Liver (tissue), 9 donors: Measurements from ENCODE around the gene SUZ12. TPM values are rescaled to one million over a fixed set of nuclear protein-coding genes. Genes with fewer than 3 reads are reported as not detected.

Source experiments
- DNase-seq: peaks from one replicate; pipeline ENCODE4 v3.0.0-alpha.2; 2017; ENCODE audit warnings: low spot score
- H3K27ac ChIP-seq, 2 donors: one replicate each; pipeline ENCODE4 v1.7.0; 2013; ENCODE audit warnings: inconsistent platforms in 2 of 2, low read length in 2 of 2, control low read depth in 1 of 2, low read depth in 1 of 2, mild to moderate bottlenecking in 1 of 2
- H3K27me3 ChIP-seq, 4 donors: one replicate each; pipeline versions ENCODE4 v1.6.1 to v1.7.0; 2013; ENCODE audit warnings: low read length in 3 of 4, inconsistent platforms in 1 of 4, mild to moderate bottlenecking in 1 of 4, moderate library complexity in 1 of 4; ENCODE audit not compliant: control insufficient read depth in 4 of 4, insufficient read depth in 4 of 4
- H3K36me3 ChIP-seq, 4 donors: one replicate each; pipeline versions ENCODE4 v1.6.1 to v1.7.0; 2013; ENCODE audit warnings: low read length in 3 of 4, mild to moderate bottlenecking in 3 of 4, low read depth in 1 of 4, moderate library complexity in 1 of 4; ENCODE audit not compliant: control insufficient read depth in 4 of 4, insufficient read depth in 3 of 4
- H3K4me1 ChIP-seq, 4 donors: one replicate each; pipeline versions ENCODE4 v1.6.1 to v1.7.0; 2013; ENCODE audit warnings: low read length in 3 of 4, mild to moderate bottlenecking in 3 of 4, moderate library complexity in 1 of 4; ENCODE audit not compliant: control insufficient read depth in 4 of 4, insufficient read depth in 4 of 4
- H3K4me3 ChIP-seq, 3 donors: one replicate each; pipeline versions ENCODE4 v1.6.1 to v1.7.0; 2013; ENCODE audit warnings: low read length in 3 of 3, control low read depth in 1 of 3, low read depth in 1 of 3, mild to moderate bottlenecking in 1 of 3
- H3K9ac ChIP-seq, 2 donors: one replicate each; pipeline ENCODE4 v1.7.0; 2013; ENCODE audit warnings: low read length in 2 of 2, mild to moderate bottlenecking in 2 of 2, moderate library complexity in 2 of 2, control low read depth in 1 of 2, low read depth in 1 of 2
- H3K9me3 ChIP-seq, 4 donors: one replicate each; pipeline versions ENCODE4 v1.6.1 to v1.7.0; 2013; ENCODE audit warnings: low read length in 3 of 4; ENCODE audit not compliant: control insufficient read depth in 4 of 4
- EGR1 ChIP-seq, 2 donors: IDR thresholded peaks; 2 replicates each; pipeline ENCODE4 v1.6.1; 2016 to 2018; ENCODE audit warnings: antibody characterized with exemption in 2 of 2, low read depth in 2 of 2
- FOXA2 ChIP-seq: IDR thresholded peaks from 2 replicates; pipeline ENCODE4 v1.6.1; 2016; ENCODE audit warnings: antibody characterized with exemption
- GABPA ChIP-seq, 2 donors: IDR thresholded peaks in 1 of 2; conservative IDR thresholded peaks in 1 of 2; 2 replicates each; pipeline ENCODE4 v1.6.1; 2016; ENCODE audit warnings: antibody characterized with exemption in 2 of 2, mild to moderate bottlenecking in 1 of 2, moderate library complexity in 1 of 2
- HNF4A ChIP-seq, 2 donors: conservative IDR thresholded peaks; 2 replicates each; pipeline ENCODE4 v1.6.1; 2016; ENCODE audit warnings: antibody characterized with exemption in 2 of 2, mild to moderate bottlenecking in 2 of 2
- HNF4G ChIP-seq: IDR thresholded peaks from 2 replicates; pipeline ENCODE4 v1.6.1; 2016; ENCODE audit warnings: antibody characterized with exemption
- RXRA ChIP-seq, 2 donors: IDR thresholded peaks; 2 replicates each; pipeline ENCODE4 v1.6.1; 2017 to 2018; ENCODE audit warnings: antibody characterized with exemption in 2 of 2, mild to moderate bottlenecking in 1 of 2
- SP1 ChIP-seq: IDR thresholded peaks from 2 replicates; pipeline ENCODE4 v1.6.1; 2018; ENCODE audit warnings: antibody characterized with exemption, mild to moderate bottlenecking
- WGBS: extraction: QIAGEN DNeasy Blood & Tissue Kit; methylation state at CpG from one replicate; pipeline ENCODE4 v1.1.7; 2013; 5-methylcytosine and 5-hydroxymethylcytosine counted together
- polyA plus RNA-seq, 2 donors: library from polyadenylated mRNA; stranded (reverse) in 1 of 2; unstranded in 1 of 2; fragments of 200-250 nt in 1 of 2; fragments of >200 nt in 1 of 2; fragmentation: Nextera tagmentation in 1 of 2; extraction: Ambion mirVana in 1 of 2; gene quantifications; one replicate each; pipeline versions ENCODE4 v1.2.1 to v1.2.3, GENCODE V29; 2013 to 2015
- total RNA-seq, 2 donors: library from RNA; depleted of rRNA; stranded (reverse); fragments of >200 nt; gene quantifications; one replicate each; pipeline ENCODE4 v1.2.3, GENCODE V29; 2014
- TF ChIP-seq, protein P1 (sequence below): fragments of 150-350 bp; IDR thresholded peaks from 2 replicates; pipeline ENCODE4 v1.5.1; 2017; ENCODE audit warnings: improper control_type of control experiment, low read depth, low read length; ENCODE audit not compliant: missing input control
- TF ChIP-seq, protein P2 (sequence below): IDR thresholded peaks from 2 replicates; pipeline ENCODE4 v1.6.1; 2016; ENCODE audit warnings: antibody characterized with exemption, mild to moderate bottlenecking
- TF ChIP-seq, protein P3 (sequence below): IDR thresholded peaks from 2 replicates; pipeline ENCODE4 v1.6.1; 2016; ENCODE audit warnings: antibody characterized with exemption
- donor health status: healthy.
- donor health status: healthy.
- donor health status: healthy.
- donor health status: healthy.
- donor health status: healthy.

The SUZ12 gene
- total and polyA plus RNA-seq, 4 donors = 5.2 to 32.4 (median 9.7) TPM

DNA sequence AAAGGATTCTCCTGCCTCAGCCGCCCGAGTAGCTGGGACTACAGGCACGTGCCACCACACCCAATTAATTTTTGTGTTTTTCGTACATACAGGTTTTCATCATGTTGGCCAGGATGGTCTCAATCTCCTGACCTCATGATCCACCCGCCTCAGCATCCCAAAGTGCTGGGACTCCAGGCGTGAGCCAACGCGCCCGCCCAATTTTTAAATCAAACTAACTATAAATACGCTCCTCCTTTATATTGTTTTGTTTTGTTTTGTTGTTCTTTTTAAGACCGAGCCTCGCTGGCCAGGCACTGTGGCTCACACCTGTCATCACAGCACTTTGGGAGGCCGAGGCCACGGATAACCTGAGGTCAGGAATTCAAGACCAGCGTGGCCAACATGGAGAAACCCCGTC, 33.4 kb upstream of the SUZ12 start:
- TF ChIP-seq, protein P1, sequence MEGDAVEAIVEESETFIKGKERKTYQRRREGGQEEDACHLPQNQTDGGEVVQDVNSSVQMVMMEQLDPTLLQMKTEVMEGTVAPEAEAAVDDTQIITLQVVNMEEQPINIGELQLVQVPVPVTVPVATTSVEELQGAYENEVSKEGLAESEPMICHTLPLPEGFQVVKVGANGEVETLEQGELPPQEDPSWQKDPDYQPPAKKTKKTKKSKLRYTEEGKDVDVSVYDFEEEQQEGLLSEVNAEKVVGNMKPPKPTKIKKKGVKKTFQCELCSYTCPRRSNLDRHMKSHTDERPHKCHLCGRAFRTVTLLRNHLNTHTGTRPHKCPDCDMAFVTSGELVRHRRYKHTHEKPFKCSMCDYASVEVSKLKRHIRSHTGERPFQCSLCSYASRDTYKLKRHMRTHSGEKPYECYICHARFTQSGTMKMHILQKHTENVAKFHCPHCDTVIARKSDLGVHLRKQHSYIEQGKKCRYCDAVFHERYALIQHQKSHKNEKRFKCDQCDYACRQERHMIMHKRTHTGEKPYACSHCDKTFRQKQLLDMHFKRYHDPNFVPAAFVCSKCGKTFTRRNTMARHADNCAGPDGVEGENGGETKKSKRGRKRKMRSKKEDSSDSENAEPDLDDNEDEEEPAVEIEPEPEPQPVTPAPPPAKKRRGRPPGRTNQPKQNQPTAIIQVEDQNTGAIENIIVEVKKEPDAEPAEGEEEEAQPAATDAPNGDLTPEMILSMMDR = no peak
- TF ChIP-seq, protein P2, sequence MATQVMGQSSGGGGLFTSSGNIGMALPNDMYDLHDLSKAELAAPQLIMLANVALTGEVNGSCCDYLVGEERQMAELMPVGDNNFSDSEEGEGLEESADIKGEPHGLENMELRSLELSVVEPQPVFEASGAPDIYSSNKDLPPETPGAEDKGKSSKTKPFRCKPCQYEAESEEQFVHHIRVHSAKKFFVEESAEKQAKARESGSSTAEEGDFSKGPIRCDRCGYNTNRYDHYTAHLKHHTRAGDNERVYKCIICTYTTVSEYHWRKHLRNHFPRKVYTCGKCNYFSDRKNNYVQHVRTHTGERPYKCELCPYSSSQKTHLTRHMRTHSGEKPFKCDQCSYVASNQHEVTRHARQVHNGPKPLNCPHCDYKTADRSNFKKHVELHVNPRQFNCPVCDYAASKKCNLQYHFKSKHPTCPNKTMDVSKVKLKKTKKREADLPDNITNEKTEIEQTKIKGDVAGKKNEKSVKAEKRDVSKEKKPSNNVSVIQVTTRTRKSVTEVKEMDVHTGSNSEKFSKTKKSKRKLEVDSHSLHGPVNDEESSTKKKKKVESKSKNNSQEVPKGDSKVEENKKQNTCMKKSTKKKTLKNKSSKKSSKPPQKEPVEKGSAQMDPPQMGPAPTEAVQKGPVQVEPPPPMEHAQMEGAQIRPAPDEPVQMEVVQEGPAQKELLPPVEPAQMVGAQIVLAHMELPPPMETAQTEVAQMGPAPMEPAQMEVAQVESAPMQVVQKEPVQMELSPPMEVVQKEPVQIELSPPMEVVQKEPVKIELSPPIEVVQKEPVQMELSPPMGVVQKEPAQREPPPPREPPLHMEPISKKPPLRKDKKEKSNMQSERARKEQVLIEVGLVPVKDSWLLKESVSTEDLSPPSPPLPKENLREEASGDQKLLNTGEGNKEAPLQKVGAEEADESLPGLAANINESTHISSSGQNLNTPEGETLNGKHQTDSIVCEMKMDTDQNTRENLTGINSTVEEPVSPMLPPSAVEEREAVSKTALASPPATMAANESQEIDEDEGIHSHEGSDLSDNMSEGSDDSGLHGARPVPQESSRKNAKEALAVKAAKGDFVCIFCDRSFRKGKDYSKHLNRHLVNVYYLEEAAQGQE = no peak
- TF ChIP-seq RXRA (IDR thresholded peaks at IDR 0.05) (no peak), EGR1 (IDR thresholded peaks at IDR 0.05; ENCODE audit: low read depth in 2 of 2) (no peak), SP1 (no peak)
- WGBS = 97% methylated on average over 16 of the region's 16 CpGs

DNA sequence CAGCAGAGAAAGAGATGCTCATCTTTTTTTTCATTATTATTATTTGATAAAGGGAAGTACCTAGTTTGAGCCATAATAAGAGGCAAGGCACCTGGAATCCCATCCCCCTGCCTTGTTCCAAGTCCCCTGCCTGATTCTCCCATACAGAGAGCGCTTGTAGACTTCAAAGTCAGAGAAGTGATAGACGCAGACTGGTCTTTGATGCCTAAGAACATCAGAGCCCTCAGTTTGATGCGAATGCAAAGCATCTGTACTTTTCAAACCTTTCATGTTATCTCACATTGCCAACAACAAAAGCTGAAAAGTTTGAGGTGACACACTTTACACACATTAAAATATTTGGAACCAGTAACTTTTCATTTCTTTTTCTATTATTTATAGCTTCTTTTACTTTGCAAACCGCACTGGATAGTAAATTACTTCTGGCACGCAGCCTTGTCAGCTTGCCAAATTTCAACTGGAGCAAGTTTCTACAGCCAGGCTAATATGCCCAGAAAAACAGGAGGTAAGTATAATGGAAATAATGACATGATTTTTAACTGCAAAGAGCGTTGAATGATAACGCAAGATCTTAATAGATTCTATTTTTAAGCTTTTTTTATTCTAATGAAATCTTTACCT, 29.4 kb upstream of the SUZ12 start:
- H3K27ac ChIP-seq = no peak overlapping the region
- no peaks in the 10 kb centered on the region for H3K4me1 ChIP-seq
- H3K9me3 ChIP-seq = no peaks in the 10 kb centered on the region
- H3K9ac ChIP-seq = no peak overlapping the region
- 32% methylated on average over 7 of the region's 7 CpGs for WGBS
- no peak overlapping the region for H3K4me3 ChIP-seq
- DNase-seq = no peak
- no peaks in the 10 kb centered on the region for H3K27me3 ChIP-seq
- H3K36me3 ChIP-seq = no peaks in the 10 kb centered on the region
- no peak for TF ChIP-seq RXRA (IDR thresholded peaks at IDR 0.05)
- no peak for TF ChIP-seq FOXA2
- TF ChIP-seq, protein P3, sequence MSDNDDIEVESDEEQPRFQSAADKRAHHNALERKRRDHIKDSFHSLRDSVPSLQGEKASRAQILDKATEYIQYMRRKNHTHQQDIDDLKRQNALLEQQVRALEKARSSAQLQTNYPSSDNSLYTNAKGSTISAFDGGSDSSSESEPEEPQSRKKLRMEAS = no peak
- no peak for TF ChIP-seq SP1
- TF ChIP-seq EGR1 (IDR thresholded peaks at IDR 0.05; ENCODE audit: low read depth in 2 of 2) = no peak
- no peak for TF ChIP-seq GABPA (IDR thresholded peaks at IDR 0.05 in 1 of 2, conservative IDR thresholded peaks at IDR 0.05 in 1 of 2)
- no peak for TF ChIP-seq HNF4A (conservative IDR thresholded peaks at IDR 0.05)
- TF ChIP-seq HNF4G = no peak
- TF ChIP-seq, protein P2 = no peak

More for the DNA sequence above, 33.4 kb upstream of the SUZ12 start:
- Histone ChIP-seq H3K9me3 (no peaks in the 10 kb centered on the region), H3K9ac (no peak overlapping the region), H3K36me3 (peaks cover 0 to 8% (median 2%) of the 10 kb centered on the region in 4 donors), H3K27ac (no peak overlapping the region), H3K27me3 (no peaks in the 10 kb centered on the region), H3K4me3 (no peak overlapping the region), H3K4me1 (peaks cover 5 to 10% (median 6%) of the 10 kb centered on the region in 4 donors)
- DNase-seq = no peak
